DMS114 treated with DMSO at 0.1 percent for 48 hours (cell line): ENCODE data around the gene DACH1.

Experiments
- DNase-seq: peaks from one replicate; lab custom pipeline; 2025; ENCODE audit not compliant: unreplicated experiment; lab: John Stamatoyannopoulos, UW

The DACH1 gene

GRCh38 chr13:71503781-71504180 is 363.2 kb downstream of the DACH1 start:
- no peak for DNase-seq

GRCh38 chr13:71499944-71500514 is 367.0 kb downstream of the DACH1 start:
- DNase-seq = no peak

GRCh38 chr13:71499235-71499634 is 367.8 kb downstream of the DACH1 start:
- no peak for DNase-seq

GRCh38 chr13:71493189-71493588 is 373.8 kb downstream of the DACH1 start:
- DNase-seq = no peak

- DNase-seq = no peak
Observed at GRCh38 chr13:71492346-71492871, 374.6 kb downstream of the DACH1 start.

- no peak for DNase-seq
Observed at GRCh38 chr13:71491010-71491409, 376.0 kb downstream of the DACH1 start.

- DNase-seq = no peak
Observed at GRCh38 chr13:71489041-71489440, 378.0 kb downstream of the DACH1 start.

- no peak for DNase-seq
Observed at GRCh38 chr13:71488201-71488600, 378.8 kb downstream of the DACH1 start.

- DNase-seq = no peak
Observed at GRCh38 chr13:71485913-71486312, 381.1 kb downstream of the DACH1 start.

GRCh38 chr13:71483733-71484132 is 383.3 kb downstream of the DACH1 start:
- no peak for DNase-seq

- no peak for DNase-seq
Observed at GRCh38 chr13:71481501-71481900, 385.5 kb downstream of the DACH1 start.

- DNase-seq = no peak
Observed at GRCh38 chr13:71481046-71481445, 386.0 kb downstream of the DACH1 start.

- no peak for DNase-seq
Observed at GRCh38 chr13:71477735-71478134, 389.3 kb downstream of the DACH1 start.

GRCh38 chr13:71474936-71475335 is 392.1 kb downstream of the DACH1 start:
- DNase-seq = no peak

GRCh38 chr13:71469626-71470025 is 397.4 kb downstream of the DACH1 start:
- no peak for DNase-seq

- DNase-seq = no peak
Observed at GRCh38 chr13:71464686-71465085, 402.3 kb downstream of the DACH1 start.

GRCh38 chr13:71461892-71462291 is 405.1 kb downstream of the DACH1 start:
- DNase-seq = no peak

GRCh38 chr13:71460211-71460610 is 406.8 kb downstream of the DACH1 start:
- no peak for DNase-seq

GRCh38 chr13:71459708-71460107 is 407.3 kb downstream of the DACH1 start:
- DNase-seq = no peak

- no peak for DNase-seq
Observed at GRCh38 chr13:71457645-71458044, 409.4 kb downstream of the DACH1 start.

- no peak for DNase-seq
Observed at GRCh38 chr13:71456136-71456535, 410.9 kb downstream of the DACH1 start.

- no peak for DNase-seq
Observed at GRCh38 chr13:71454509-71454908, 412.5 kb downstream of the DACH1 start.

GRCh38 chr13:71448080-71448630 is 418.8 kb downstream of the DACH1 start:
- no peak for DNase-seq
